ENCODE measurements around the gene ASRGL1.

GRCh38 chr11:62432695-62433094, 95.4 kb downstream of the ASRGL1 start:
- TF ChIP-seq, protein P1, sequence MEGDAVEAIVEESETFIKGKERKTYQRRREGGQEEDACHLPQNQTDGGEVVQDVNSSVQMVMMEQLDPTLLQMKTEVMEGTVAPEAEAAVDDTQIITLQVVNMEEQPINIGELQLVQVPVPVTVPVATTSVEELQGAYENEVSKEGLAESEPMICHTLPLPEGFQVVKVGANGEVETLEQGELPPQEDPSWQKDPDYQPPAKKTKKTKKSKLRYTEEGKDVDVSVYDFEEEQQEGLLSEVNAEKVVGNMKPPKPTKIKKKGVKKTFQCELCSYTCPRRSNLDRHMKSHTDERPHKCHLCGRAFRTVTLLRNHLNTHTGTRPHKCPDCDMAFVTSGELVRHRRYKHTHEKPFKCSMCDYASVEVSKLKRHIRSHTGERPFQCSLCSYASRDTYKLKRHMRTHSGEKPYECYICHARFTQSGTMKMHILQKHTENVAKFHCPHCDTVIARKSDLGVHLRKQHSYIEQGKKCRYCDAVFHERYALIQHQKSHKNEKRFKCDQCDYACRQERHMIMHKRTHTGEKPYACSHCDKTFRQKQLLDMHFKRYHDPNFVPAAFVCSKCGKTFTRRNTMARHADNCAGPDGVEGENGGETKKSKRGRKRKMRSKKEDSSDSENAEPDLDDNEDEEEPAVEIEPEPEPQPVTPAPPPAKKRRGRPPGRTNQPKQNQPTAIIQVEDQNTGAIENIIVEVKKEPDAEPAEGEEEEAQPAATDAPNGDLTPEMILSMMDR (IDR thresholded peaks at IDR 0.05): no peak
- no peak for TF ChIP-seq POLR2A (IDR thresholded peaks at IDR 0.05)
- TF ChIP-seq EP300 (IDR thresholded peaks at IDR 0.05): no peak

All from tibial nerve (tissue), 4 donors.